H9 (cell line): ENCODE data around the gene GRIK3. TPM values are rescaled to one million over a fixed set of nuclear protein-coding genes. Genes with fewer than 3 reads are reported as not detected.
A peak's percentile ranks its signal among the peaks of the same experiment; 100 is the strongest.

ENCODE experiments used
- DNase-seq: peaks from one replicate; pipeline ENCODE4 v3.0.0-alpha.2; 2017
- H2AFZ ChIP-seq: one replicate; pipeline ENCODE4 v1.6.1; 2013; ENCODE audit warnings: mild to moderate bottlenecking, low read length, control low read depth, moderate library complexity
- H2AK5ac ChIP-seq: 2 replicates; pipeline ENCODE4 v1.6.1; 2013; ENCODE audit warnings: low read length, control low read depth, mixed read lengths; ENCODE audit not compliant: insufficient read length
- H2BK120ac ChIP-seq: one replicate; pipeline ENCODE4 v1.6.1; 2013; ENCODE audit warnings: low read depth, mild to moderate bottlenecking, low read length, control low read depth, inconsistent platforms; ENCODE audit not compliant: poor library complexity, severe bottlenecking
- H2BK12ac ChIP-seq: 2 replicates; pipeline ENCODE4 v1.6.1; 2013; ENCODE audit warnings: low read length, control low read depth, mixed read lengths, low read depth; ENCODE audit not compliant: insufficient read length
- H2BK15ac ChIP-seq: 2 replicates; pipeline ENCODE4 v1.6.1; 2013; ENCODE audit warnings: low read depth, low read length, control low read depth
- H2BK20ac ChIP-seq: one replicate; pipeline ENCODE4 v1.6.1; 2013; ENCODE audit warnings: low read depth, mild to moderate bottlenecking, low read length, control low read depth, inconsistent platforms; ENCODE audit not compliant: poor library complexity, severe bottlenecking
- H2BK5ac ChIP-seq: 2 replicates; pipeline ENCODE4 v1.6.1; 2013; ENCODE audit warnings: low read length, control low read depth, mixed read lengths; ENCODE audit not compliant: insufficient read length
- H3K14ac ChIP-seq: 2 replicates; pipeline ENCODE4 v1.6.1; 2013; ENCODE audit warnings: low read length, control low read depth; ENCODE audit not compliant: insufficient read depth
- H3K18ac ChIP-seq: 2 replicates; pipeline ENCODE4 v1.6.1; 2013; ENCODE audit warnings: low read depth, mild to moderate bottlenecking, mixed read lengths, low read length, control low read depth; ENCODE audit not compliant: insufficient read length
- H3K23ac ChIP-seq: 2 replicates; pipeline ENCODE4 v1.6.1; 2013; ENCODE audit warnings: low read length, control low read depth, mixed read lengths, low read depth; ENCODE audit not compliant: insufficient read length
- H3K23me2 ChIP-seq: 2 replicates; pipeline ENCODE4 v1.6.1; 2013; ENCODE audit warnings: low read depth, mild to moderate bottlenecking, mixed read lengths, low read length, control low read depth; ENCODE audit not compliant: insufficient read length, poor library complexity, severe bottlenecking
- H3K27ac ChIP-seq: 2 replicates; pipeline ENCODE4 v1.5.1; 2013; ENCODE audit warnings: low read length, control low read depth, mixed read lengths, low read depth; ENCODE audit not compliant: insufficient read length
- H3K27me3 ChIP-seq: 2 replicates; pipeline ENCODE4 v1.6.1; 2013; ENCODE audit warnings: low read length, control low read depth, inconsistent platforms; ENCODE audit not compliant: insufficient read depth
- H3K4ac ChIP-seq: 2 replicates; pipeline ENCODE4 v1.6.1; 2013; ENCODE audit warnings: low read depth, mild to moderate bottlenecking, control low read depth, inconsistent platforms, low read length, moderate library complexity
- H3K4me1 ChIP-seq: 2 replicates; pipeline ENCODE4 v1.6.1; 2013; ENCODE audit warnings: low read length, control low read depth, inconsistent platforms; ENCODE audit not compliant: insufficient read depth
- H3K4me2 ChIP-seq: 2 replicates; pipeline ENCODE4 v1.6.1; 2013; ENCODE audit warnings: low read length, control low read depth, mixed read lengths; ENCODE audit not compliant: insufficient read length, insufficient read depth
- H3K56ac ChIP-seq: 2 replicates; pipeline ENCODE4 v1.6.1; 2013; ENCODE audit warnings: low read depth, mild to moderate bottlenecking, mixed read lengths, low read length, control low read depth; ENCODE audit not compliant: insufficient read length
- H3K79me1 ChIP-seq: 2 replicates; pipeline ENCODE4 v1.6.1; 2013; ENCODE audit warnings: low read depth, mild to moderate bottlenecking, moderate library complexity, low read length, control low read depth, inconsistent platforms; ENCODE audit not compliant: insufficient read depth, poor library complexity, severe bottlenecking
- H3K79me2 ChIP-seq: 2 replicates; pipeline ENCODE4 v1.6.1; 2013; ENCODE audit warnings: low read length, control low read depth, inconsistent platforms; ENCODE audit not compliant: insufficient read depth
- H3K9ac ChIP-seq: 2 replicates; pipeline ENCODE4 v1.6.1; 2013; ENCODE audit warnings: low read length, control low read depth, mixed read lengths; ENCODE audit not compliant: insufficient read length; ENCODE audit errors: extremely low read depth
- H3K9me3 ChIP-seq: one replicate; pipeline ENCODE4 v1.6.1; 2013; ENCODE audit warnings: low read depth, low read length, inconsistent platforms; ENCODE audit not compliant: control insufficient read depth
- H3T11ph ChIP-seq: one replicate; pipeline ENCODE4 v1.6.1; 2013; ENCODE audit warnings: mild to moderate bottlenecking, low read length, control low read depth, inconsistent platforms
- H4K20me1 ChIP-seq: one replicate; pipeline ENCODE4 v1.6.1; 2013; ENCODE audit not compliant: control insufficient read depth, insufficient read length, insufficient read depth
- H4K5ac ChIP-seq: 2 replicates; pipeline ENCODE4 v1.6.1; 2013; ENCODE audit warnings: low read depth, mild to moderate bottlenecking, mixed read lengths, low read length, control low read depth; ENCODE audit not compliant: insufficient read length
- H4K8ac ChIP-seq: replicated peaks from 2 replicates; pipeline ENCODE4 v1.6.1; 2013; ENCODE audit warnings: low read length, control low read depth, mixed read lengths, low read depth; ENCODE audit not compliant: insufficient read length
- H4K91ac ChIP-seq: 2 replicates; pipeline ENCODE4 v1.6.1; 2013; ENCODE audit warnings: low read depth, mild to moderate bottlenecking, moderate library complexity, mixed read lengths, low read length, control low read depth; ENCODE audit not compliant: insufficient read length
- H3K27ac Mint-ChIP-seq, 3 experiments: 2 replicates in 2 of 3; 3 replicates in 1 of 3; pipeline ENCODE4 v1.8.0; 2020 to 2021; ENCODE audit warnings: mixed read lengths in 3 of 3, mild to moderate bottlenecking in 1 of 3, moderate library complexity in 1 of 3
- H3K27me3 Mint-ChIP-seq: 2 replicates; pipeline ENCODE4 v1.8.0; 2021; ENCODE audit warnings: low read depth, mild to moderate bottlenecking, moderate library complexity, mixed read lengths
- H3K36me3 Mint-ChIP-seq, 3 experiments: 2 replicates in 2 of 3; 3 replicates in 1 of 3; pipeline ENCODE4 v1.8.0; 2020 to 2021; ENCODE audit warnings: low read depth in 3 of 3, mixed read lengths in 3 of 3; ENCODE audit not compliant: insufficient read depth in 1 of 3
- H3K4me1 Mint-ChIP-seq, 2 experiments: 2 replicates each; pipeline ENCODE4 v1.8.0; 2020; ENCODE audit warnings: mixed read lengths in 2 of 2
- H3K4me3 Mint-ChIP-seq, 2 experiments: 2 replicates in 1 of 2; 3 replicates in 1 of 2; pipeline ENCODE4 v1.8.0; 2020 to 2021; ENCODE audit warnings: mild to moderate bottlenecking in 2 of 2, mixed read lengths in 2 of 2, moderate library complexity in 1 of 2
- H3K9me3 Mint-ChIP-seq, 2 experiments: 2 replicates in 1 of 2; 3 replicates in 1 of 2; pipeline ENCODE4 v1.8.0; 2020; ENCODE audit warnings: mild to moderate bottlenecking in 2 of 2, mixed read lengths in 2 of 2, moderate library complexity in 1 of 2
- WGBS: extraction: QIAGEN DNeasy Blood & Tissue Kit; methylation state at CpG from one replicate; pipeline ENCODE4 v1.1.7; 2013; ENCODE audit warnings: missing lambda C conversion rate, low lambda C conversion rate, mixed read lengths; ENCODE audit not compliant: insufficient read length; ENCODE audit errors: extremely low coverage; 5-methylcytosine and 5-hydroxymethylcytosine counted together
- total RNA-seq: library from RNA; stranded (reverse); gene quantifications from 2 replicates; pipeline ENCODE4 v1.2.1, GENCODE V29; 2021
- TF ChIP-seq, protein P1 (sequence below): fragments of 200-600 bp; sonication (generic); conservative IDR thresholded peaks from 3 replicates; pipeline ENCODE4 v1.8.0; 2021; ENCODE audit warnings: antibody characterized with exemption, mild to moderate bottlenecking

Gene GRIK3
- total RNA-seq, 1 experiment from 2014 or later: 1.7 TPM

DNA sequence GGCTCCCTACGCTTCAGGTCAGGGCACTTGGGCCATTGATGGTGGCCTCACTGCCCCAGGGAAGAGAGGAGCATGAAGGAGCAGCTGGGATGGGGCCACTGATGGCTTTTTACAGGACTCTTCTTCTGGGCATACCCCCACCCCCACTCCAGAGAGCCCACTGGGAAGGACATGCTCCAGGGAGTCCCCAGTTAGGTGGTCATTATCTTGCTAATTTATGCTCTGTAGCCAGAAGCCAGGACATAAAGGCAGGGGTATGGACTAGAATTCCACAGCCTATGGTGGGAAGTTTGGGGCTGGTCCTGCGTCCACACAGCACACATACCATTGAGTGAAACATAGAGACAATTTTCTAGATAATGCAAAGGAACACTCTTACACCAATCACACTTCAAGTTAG lies 8.8 kb upstream of the GRIK3 start:
- peaks cover 72 to 78% of the 10 kb centered on the region in 2 experiments for H3K4me1 Mint-ChIP-seq
- no peaks in the 10 kb centered on the region for H3K36me3 Mint-ChIP-seq
- no peak overlapping the region; the same call in 1 of the 2 replicates for H3K14ac ChIP-seq
- H3K27me3 ChIP-seq: no peaks in the 10 kb centered on the region; the same call in 1 of the 2 replicates
- H3K79me2 ChIP-seq: no peaks in the 10 kb centered on the region
- no peak overlapping the region for H2BK15ac ChIP-seq
- H4K8ac ChIP-seq: no peak overlapping the region
- no peak overlapping the region for H3K56ac ChIP-seq
- H3K9me3 Mint-ChIP-seq: no peaks in the 10 kb centered on the region; a peak in 1 of 5 replicates
- H3K4me3 Mint-ChIP-seq: no peak overlapping the region; a peak in 2 of 5 replicates
- peaks cover 27% of the 10 kb centered on the region for H3K4me1 ChIP-seq
- H3T11ph ChIP-seq: no peak overlapping the region
- peaks cover 39% of the 10 kb centered on the region for H3K27me3 Mint-ChIP-seq
- no peak overlapping the region for H3K23ac ChIP-seq
- H4K20me1 ChIP-seq: no peaks in the 10 kb centered on the region
- no peak overlapping the region for H3K18ac ChIP-seq
- DNase-seq: no peak
- no peaks in the 10 kb centered on the region for H3K9me3 ChIP-seq
- no peak overlapping the region for H2AK5ac ChIP-seq
- WGBS: no CpG with 5 or more reads among the region's 2 CpGs
- peak overlapping the region in 1 of 3 experiments; percentile 46; a peak in 1 of 7 replicates for H3K27ac Mint-ChIP-seq
- no peaks in the 10 kb centered on the region for H3K23me2 ChIP-seq
- H3K4me2 ChIP-seq: peak overlapping the region; percentile 23
- no peak overlapping the region for H4K5ac ChIP-seq
- H3K9ac ChIP-seq: no peak overlapping the region
- H4K91ac ChIP-seq: no peak overlapping the region
- H2BK20ac ChIP-seq: no peak overlapping the region
- TF ChIP-seq, protein P1, sequence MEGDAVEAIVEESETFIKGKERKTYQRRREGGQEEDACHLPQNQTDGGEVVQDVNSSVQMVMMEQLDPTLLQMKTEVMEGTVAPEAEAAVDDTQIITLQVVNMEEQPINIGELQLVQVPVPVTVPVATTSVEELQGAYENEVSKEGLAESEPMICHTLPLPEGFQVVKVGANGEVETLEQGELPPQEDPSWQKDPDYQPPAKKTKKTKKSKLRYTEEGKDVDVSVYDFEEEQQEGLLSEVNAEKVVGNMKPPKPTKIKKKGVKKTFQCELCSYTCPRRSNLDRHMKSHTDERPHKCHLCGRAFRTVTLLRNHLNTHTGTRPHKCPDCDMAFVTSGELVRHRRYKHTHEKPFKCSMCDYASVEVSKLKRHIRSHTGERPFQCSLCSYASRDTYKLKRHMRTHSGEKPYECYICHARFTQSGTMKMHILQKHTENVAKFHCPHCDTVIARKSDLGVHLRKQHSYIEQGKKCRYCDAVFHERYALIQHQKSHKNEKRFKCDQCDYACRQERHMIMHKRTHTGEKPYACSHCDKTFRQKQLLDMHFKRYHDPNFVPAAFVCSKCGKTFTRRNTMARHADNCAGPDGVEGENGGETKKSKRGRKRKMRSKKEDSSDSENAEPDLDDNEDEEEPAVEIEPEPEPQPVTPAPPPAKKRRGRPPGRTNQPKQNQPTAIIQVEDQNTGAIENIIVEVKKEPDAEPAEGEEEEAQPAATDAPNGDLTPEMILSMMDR: no peak
- no peak overlapping the region for H2BK5ac ChIP-seq
- H3K4ac ChIP-seq: no peak overlapping the region
- no peaks in the 10 kb centered on the region for H3K79me1 ChIP-seq
- no peak overlapping the region for H2BK120ac ChIP-seq
- no peak overlapping the region for H2AFZ ChIP-seq
- H3K27ac ChIP-seq: no peak overlapping the region
- no peak overlapping the region for H2BK12ac ChIP-seq
